A673 (cell line): ENCODE data around the gene ZNF580. TPM values are rescaled to one million over a fixed set of nuclear protein-coding genes. Genes with fewer than 3 reads are reported as not detected.

Source experiments
- BruUV-seq: library from RNA; stranded (reverse); fragments of 400-500 nt; replicated peaks from 2 replicates; lab custom pipeline; 2021; lab: Mats Ljungman, UMichigan
- CTCF ChIA-PET: fragments of 300-600 bp; sonication (Branson Sonifier 250); formaldehyde crosslinking; loops from one replicate; lab custom pipeline; 2022; ENCODE audit warnings: antibody characterized with exemption; lab: Charles Lee
- POLR2A ChIA-PET: fragments of 300-600 bp; sonication (Branson Sonifier 250); formaldehyde crosslinking; loops from one replicate; lab custom pipeline; 2022; ENCODE audit warnings: antibody characterized with exemption; ENCODE audit not compliant: low non-redundant PET; lab: Charles Lee
- DNase-seq: peaks from one replicate; pipeline ENCODE4 v3.0.0-alpha.2; 2015; ENCODE audit warnings: low spot score
- H3K27ac ChIP-seq: fragments of 200-600 bp; sonication (generic); 2 replicates; pipeline ENCODE4 v1.5.1; 2016; ENCODE audit warnings: mixed run types, low read depth, mild to moderate bottlenecking, mixed read lengths, antibody characterized with exemption, low read length; ENCODE audit not compliant: poor library complexity, severe bottlenecking
- H3K27me3 ChIP-seq: fragments of 200-600 bp; sonication (generic); replicated peaks from 2 replicates; pipeline ENCODE4 v1.6.1; 2017; ENCODE audit warnings: mixed run types, low read depth, mild to moderate bottlenecking, mixed read lengths, antibody characterized with exemption, low read length; ENCODE audit not compliant: insufficient read depth, poor library complexity
- H3K36me3 ChIP-seq: fragments of 200-600 bp; sonication (generic); 2 replicates; pipeline ENCODE4 v1.6.1; 2016; ENCODE audit warnings: mixed run types, mild to moderate bottlenecking, mixed read lengths, antibody characterized with exemption, low read length; ENCODE audit not compliant: insufficient read depth, poor library complexity, severe bottlenecking
- H3K4me1 ChIP-seq: fragments of 200-600 bp; sonication (generic); 2 replicates; pipeline ENCODE4 v1.6.1; 2017; ENCODE audit warnings: mixed run types, mild to moderate bottlenecking, mixed read lengths, antibody characterized with exemption, low read length; ENCODE audit not compliant: insufficient read depth, poor library complexity, severe bottlenecking
- H3K4me3 ChIP-seq: fragments of 200-600 bp; sonication (generic); 2 replicates; pipeline ENCODE4 v1.5.1; 2016; ENCODE audit warnings: low read depth, mixed run types, mild to moderate bottlenecking, mixed read lengths, low read length; ENCODE audit not compliant: poor library complexity, severe bottlenecking
- H3K9me3 ChIP-seq: fragments of 200-600 bp; sonication (generic); 2 replicates; pipeline ENCODE4 v1.6.1; 2016; ENCODE audit warnings: mixed run types, low read depth, mild to moderate bottlenecking, mixed read lengths, antibody characterized with exemption, low read length; ENCODE audit not compliant: poor library complexity, severe bottlenecking
- CTCF ChIP-seq: fragments of 300-800, 200-600 bp; sonication (generic); conservative IDR thresholded peaks from 2 replicates; pipeline ENCODE4 v1.5.1; 2017; ENCODE audit warnings: low read depth, mild to moderate bottlenecking, antibody characterized with exemption, low read length, moderate library complexity, mixed read lengths
- EZH2 ChIP-seq: fragments of 200-600 bp; sonication (generic); IDR thresholded peaks from 2 replicates; pipeline ENCODE4 v1.6.1; 2017; ENCODE audit warnings: borderline replicate concordance, low read depth, mild to moderate bottlenecking, mixed read lengths, antibody characterized with exemption, low read length; ENCODE audit not compliant: poor library complexity, severe bottlenecking
- intact Hi-C: fragments of 100-400 bp; cut with micrococcal nuclease; formaldehyde crosslinking; loops from one replicate; pipeline ENCODE4 v1.10.0; 2022; ENCODE audit not compliant: unreplicated experiment
- total RNA-seq: library from RNA; stranded (reverse); gene quantifications from 2 replicates; pipeline ENCODE4 v1.2.3, GENCODE V29; 2021

The ZNF580 gene
- total RNA-seq, 1 experiment from 2014 or later: 49.1 TPM

- DNase-seq: no peak
- TF ChIP-seq CTCF: no peak
- no peak for TF ChIP-seq EZH2
- peaks cover 60% of the 10 kb centered on the region for H3K4me1 ChIP-seq
- H3K27me3 ChIP-seq: no peaks in the 10 kb centered on the region
- CTCF ChIA-PET: no interaction called here
- no TSS peak for BruUV-seq
- intact Hi-C loops: loop anchor here (10.0 kb wide), 1 partner anchor 641 kb away; the partner anchor contains the start of gene ZSCAN5A
- H3K36me3 ChIP-seq: peaks cover 36% of the 10 kb centered on the region
- H3K4me3 ChIP-seq: no peak overlapping the region
- H3K9me3 ChIP-seq: no peaks in the 10 kb centered on the region
- POLR2A ChIA-PET: no interaction called here
- H3K27ac ChIP-seq: peak overlapping the region; percentile 78
Measured at GRCh38 chr19:55673889-55674288, 33.1 kb downstream of the ZNF580 start.

DNA sequence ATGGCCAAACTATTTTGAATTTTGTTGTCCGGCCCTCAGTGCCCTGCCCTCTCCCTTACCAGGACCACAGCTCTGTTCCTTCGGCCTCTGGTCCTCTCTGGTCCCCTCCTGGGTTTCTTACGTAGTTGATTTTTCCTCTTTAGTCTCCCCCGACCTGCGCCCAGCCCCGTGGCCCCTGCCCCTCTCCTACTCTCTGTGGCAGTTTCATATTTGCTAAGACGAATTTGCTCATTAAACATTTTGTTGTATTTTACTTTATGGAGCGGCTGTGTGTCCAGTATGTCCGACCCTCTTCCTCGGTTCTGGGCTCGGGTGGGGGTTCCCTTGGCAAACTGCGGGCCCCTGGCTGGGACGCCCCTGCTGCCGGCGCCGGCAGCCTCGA is 33.6 kb downstream of the ZNF580 start:
- no TSS peak for BruUV-seq
- H3K4me3 ChIP-seq: peak overlapping the region; percentile 94
- H3K27me3 ChIP-seq: no peaks in the 10 kb centered on the region
- ChIA-PET CTCF (no interaction called here), POLR2A (no interaction called here)
- H3K4me1 ChIP-seq: peaks cover 57% of the 10 kb centered on the region
- TF ChIP-seq CTCF (no peak), EZH2 (no peak)
- DNase-seq: no peak
- no peaks in the 10 kb centered on the region for H3K9me3 ChIP-seq
- H3K36me3 ChIP-seq: peaks cover 36% of the 10 kb centered on the region
- H3K27ac ChIP-seq: peak overlapping the region; percentile 92
- intact Hi-C loops: loop anchor here (10.0 kb wide), 1 partner anchor 640 kb away; the partner anchor contains the start of gene ZSCAN5A

GRCh38 chr19:55674841-55675660 is 34.2 kb downstream of the ZNF580 start, which contains the start of gene EPN1:
TSS of gene EPN1 (plus strand) at chr19:55675226. CDS start at chr19:55678628, 3,402 bp downstream.
- Histone ChIP-seq H3K27me3 (no peaks in the 10 kb centered on the region), H3K36me3 (peaks cover 36% of the 10 kb centered on the region), H3K4me3 (peak within 1 kb of the TSS; percentile 94), H3K27ac (peak within 1 kb of the TSS; percentile 92), H3K4me1 (peaks cover 51% of the 10 kb centered on the region), H3K9me3 (no peaks in the 10 kb centered on the region)
- no peak for TF ChIP-seq EZH2
- no peak for TF ChIP-seq CTCF
- BruUV-seq: no TSS peak
- CTCF ChIA-PET: no interaction called here
- POLR2A ChIA-PET: no interaction called here
- DNase-seq: peak; percentile 99
- intact Hi-C loops: loop anchor here (10.0 kb wide), 1 partner anchor 640 kb away; the partner anchor contains the start of gene ZSCAN5A
